ENCODE measurements around the gene TENM4.

DNA sequence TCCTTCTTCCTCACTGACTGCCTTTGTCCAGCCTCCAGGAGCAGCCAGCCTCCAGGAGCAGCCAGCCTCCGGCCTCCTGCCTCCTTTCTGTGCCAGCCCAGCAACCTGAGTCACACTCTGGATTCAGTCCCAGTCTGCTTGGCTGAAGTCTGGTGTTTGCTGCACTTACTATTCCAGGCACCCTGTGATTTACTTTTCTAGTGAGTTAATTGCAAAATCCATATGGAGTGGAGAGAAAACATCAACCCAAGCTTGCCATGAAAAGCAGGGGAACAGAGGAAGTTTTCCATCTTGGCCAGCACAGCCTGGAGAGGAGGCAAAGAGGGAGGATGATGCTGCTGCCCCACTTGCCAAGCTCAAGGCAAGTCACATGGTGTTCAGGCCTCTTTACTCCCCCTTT, 400.5 kb downstream of the TENM4 start:
- TF ChIP-seq, protein P1, sequence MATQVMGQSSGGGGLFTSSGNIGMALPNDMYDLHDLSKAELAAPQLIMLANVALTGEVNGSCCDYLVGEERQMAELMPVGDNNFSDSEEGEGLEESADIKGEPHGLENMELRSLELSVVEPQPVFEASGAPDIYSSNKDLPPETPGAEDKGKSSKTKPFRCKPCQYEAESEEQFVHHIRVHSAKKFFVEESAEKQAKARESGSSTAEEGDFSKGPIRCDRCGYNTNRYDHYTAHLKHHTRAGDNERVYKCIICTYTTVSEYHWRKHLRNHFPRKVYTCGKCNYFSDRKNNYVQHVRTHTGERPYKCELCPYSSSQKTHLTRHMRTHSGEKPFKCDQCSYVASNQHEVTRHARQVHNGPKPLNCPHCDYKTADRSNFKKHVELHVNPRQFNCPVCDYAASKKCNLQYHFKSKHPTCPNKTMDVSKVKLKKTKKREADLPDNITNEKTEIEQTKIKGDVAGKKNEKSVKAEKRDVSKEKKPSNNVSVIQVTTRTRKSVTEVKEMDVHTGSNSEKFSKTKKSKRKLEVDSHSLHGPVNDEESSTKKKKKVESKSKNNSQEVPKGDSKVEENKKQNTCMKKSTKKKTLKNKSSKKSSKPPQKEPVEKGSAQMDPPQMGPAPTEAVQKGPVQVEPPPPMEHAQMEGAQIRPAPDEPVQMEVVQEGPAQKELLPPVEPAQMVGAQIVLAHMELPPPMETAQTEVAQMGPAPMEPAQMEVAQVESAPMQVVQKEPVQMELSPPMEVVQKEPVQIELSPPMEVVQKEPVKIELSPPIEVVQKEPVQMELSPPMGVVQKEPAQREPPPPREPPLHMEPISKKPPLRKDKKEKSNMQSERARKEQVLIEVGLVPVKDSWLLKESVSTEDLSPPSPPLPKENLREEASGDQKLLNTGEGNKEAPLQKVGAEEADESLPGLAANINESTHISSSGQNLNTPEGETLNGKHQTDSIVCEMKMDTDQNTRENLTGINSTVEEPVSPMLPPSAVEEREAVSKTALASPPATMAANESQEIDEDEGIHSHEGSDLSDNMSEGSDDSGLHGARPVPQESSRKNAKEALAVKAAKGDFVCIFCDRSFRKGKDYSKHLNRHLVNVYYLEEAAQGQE (IDR thresholded peaks at IDR 0.05; ENCODE audit: low read depth, low read length): no peak
- TF ChIP-seq, protein P2, sequence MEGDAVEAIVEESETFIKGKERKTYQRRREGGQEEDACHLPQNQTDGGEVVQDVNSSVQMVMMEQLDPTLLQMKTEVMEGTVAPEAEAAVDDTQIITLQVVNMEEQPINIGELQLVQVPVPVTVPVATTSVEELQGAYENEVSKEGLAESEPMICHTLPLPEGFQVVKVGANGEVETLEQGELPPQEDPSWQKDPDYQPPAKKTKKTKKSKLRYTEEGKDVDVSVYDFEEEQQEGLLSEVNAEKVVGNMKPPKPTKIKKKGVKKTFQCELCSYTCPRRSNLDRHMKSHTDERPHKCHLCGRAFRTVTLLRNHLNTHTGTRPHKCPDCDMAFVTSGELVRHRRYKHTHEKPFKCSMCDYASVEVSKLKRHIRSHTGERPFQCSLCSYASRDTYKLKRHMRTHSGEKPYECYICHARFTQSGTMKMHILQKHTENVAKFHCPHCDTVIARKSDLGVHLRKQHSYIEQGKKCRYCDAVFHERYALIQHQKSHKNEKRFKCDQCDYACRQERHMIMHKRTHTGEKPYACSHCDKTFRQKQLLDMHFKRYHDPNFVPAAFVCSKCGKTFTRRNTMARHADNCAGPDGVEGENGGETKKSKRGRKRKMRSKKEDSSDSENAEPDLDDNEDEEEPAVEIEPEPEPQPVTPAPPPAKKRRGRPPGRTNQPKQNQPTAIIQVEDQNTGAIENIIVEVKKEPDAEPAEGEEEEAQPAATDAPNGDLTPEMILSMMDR (IDR thresholded peaks at IDR 0.05): no peak
- TF ChIP-seq, protein P3, sequence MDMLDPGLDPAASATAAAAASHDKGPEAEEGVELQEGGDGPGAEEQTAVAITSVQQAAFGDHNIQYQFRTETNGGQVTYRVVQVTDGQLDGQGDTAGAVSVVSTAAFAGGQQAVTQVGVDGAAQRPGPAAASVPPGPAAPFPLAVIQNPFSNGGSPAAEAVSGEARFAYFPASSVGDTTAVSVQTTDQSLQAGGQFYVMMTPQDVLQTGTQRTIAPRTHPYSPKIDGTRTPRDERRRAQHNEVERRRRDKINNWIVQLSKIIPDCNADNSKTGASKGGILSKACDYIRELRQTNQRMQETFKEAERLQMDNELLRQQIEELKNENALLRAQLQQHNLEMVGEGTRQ (IDR thresholded peaks at IDR 0.05; ENCODE audit: borderline replicate concordance, low read depth, low read length): no peak
- TF ChIP-seq RAD21 (IDR thresholded peaks at IDR 0.05; ENCODE audit: low read length) (no peak), RCOR1 (IDR thresholded peaks at IDR 0.05; ENCODE audit: low read length) (no peak), RFX5 (IDR thresholded peaks at IDR 0.05; ENCODE audit: low read length) (no peak), ELF1 (IDR thresholded peaks at IDR 0.05) (no peak), POLR2AphosphoS5 (IDR thresholded peaks at IDR 0.05; ENCODE audit: low read depth, low read length) (no peak), MEF2A (IDR thresholded peaks at IDR 0.05; ENCODE audit: borderline replicate concordance, low read depth) (no peak), EP300 (IDR thresholded peaks at IDR 0.05; ENCODE audit: borderline replicate concordance in 1 of 2, low read depth in 1 of 2, low read length in 1 of 2) (no peak), TAF1 (IDR thresholded peaks at IDR 0.05; ENCODE audit: borderline replicate concordance, low read depth, low read length) (no peak), GATA2 (CRISPR knock-in tag; IDR thresholded peaks at IDR 0.05) (no peak)
- TF ChIP-seq, protein P4, sequence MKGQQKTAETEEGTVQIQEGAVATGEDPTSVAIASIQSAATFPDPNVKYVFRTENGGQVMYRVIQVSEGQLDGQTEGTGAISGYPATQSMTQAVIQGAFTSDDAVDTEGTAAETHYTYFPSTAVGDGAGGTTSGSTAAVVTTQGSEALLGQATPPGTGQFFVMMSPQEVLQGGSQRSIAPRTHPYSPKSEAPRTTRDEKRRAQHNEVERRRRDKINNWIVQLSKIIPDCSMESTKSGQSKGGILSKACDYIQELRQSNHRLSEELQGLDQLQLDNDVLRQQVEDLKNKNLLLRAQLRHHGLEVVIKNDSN (IDR thresholded peaks at IDR 0.05; ENCODE audit: borderline replicate concordance, low read depth): no peak

Data from SK-N-SH (cell line).